Skeletal muscle cell (primary cell): ENCODE measurements around the gene PNMA5.

Experiments used
- DNase-seq: peaks from one replicate; pipeline ENCODE4 v3.0.0-alpha.2; 2010; ENCODE audit warnings: low read depth
- H3K4me3 ChIP-seq: 2 replicates; pipeline ENCODE4 v1.5.1; 2011; ENCODE audit warnings: low read depth, mild to moderate bottlenecking, control low read depth, low read length, moderate library complexity

PNMA5 gene

GRCh38 chrX:152960115-152960514 is 33.8 kb downstream of the PNMA5 start:
- no peak overlapping the region for H3K4me3 ChIP-seq
- no peak for DNase-seq

GRCh38 chrX:152959626-152960025 is 34.3 kb downstream of the PNMA5 start:
- DNase-seq = no peak
- H3K4me3 ChIP-seq = no peak overlapping the region

- peak; percentile 57 for DNase-seq
- peak overlapping the region; percentile 31 for H3K4me3 ChIP-seq
Measured at GRCh38 chrX:152958524-152959465, 35.1 kb downstream of the PNMA5 start.

- no peak overlapping the region for H3K4me3 ChIP-seq
Measured at GRCh38 chrX:152958047-152958446, 35.9 kb downstream of the PNMA5 start.

GRCh38 chrX:152950786-152951185 is 43.1 kb downstream of the PNMA5 start:
- H3K4me3 ChIP-seq = no peak overlapping the region
- DNase-seq = no peak

More at GRCh38 chrX:152958047-152958446, 35.9 kb downstream of the PNMA5 start:
- DNase-seq = no peak

GRCh38 chrX:152949114-152949513 is 44.8 kb downstream of the PNMA5 start:
- DNase-seq = no peak
- H3K4me3 ChIP-seq = no peak overlapping the region

- DNase-seq = no peak
- H3K4me3 ChIP-seq = no peak overlapping the region
Measured at GRCh38 chrX:152946681-152947080, 47.2 kb downstream of the PNMA5 start.

- no peak for DNase-seq
- no peak overlapping the region for H3K4me3 ChIP-seq
Measured at GRCh38 chrX:152945021-152945979, 48.6 kb downstream of the PNMA5 start.

GRCh38 chrX:152943826-152944225 is 50.1 kb downstream of the PNMA5 start:
- no peak for DNase-seq
- no peak overlapping the region for H3K4me3 ChIP-seq

GRCh38 chrX:152942077-152942442 is 51.9 kb downstream of the PNMA5 start:
- DNase-seq = no peak

GRCh38 chrX:152941328-152942076 is 52.4 kb downstream of the PNMA5 start:
- H3K4me3 ChIP-seq = peak overlapping the region; percentile 68
- DNase-seq = peak; percentile 68

More at GRCh38 chrX:152942077-152942442, 51.9 kb downstream of the PNMA5 start:
- peak overlapping the region; percentile 65 for H3K4me3 ChIP-seq
